HCT116 (cell line): ENCODE data around the gene RS1. TPM values are rescaled to one million over a fixed set of nuclear protein-coding genes. Genes with fewer than 3 reads are reported as not detected.

Experiments
- ATAC-seq: fragments of 200-7000 bp; cut with Tn5 transposase; 2 replicates; pipeline ENCODE4 v1.9.1; 2020; ENCODE audit warnings: mild to moderate bottlenecking, moderate library complexity
- BruUV-seq: library from RNA; stranded (reverse); fragments of 400-500 nt; replicated peaks from 2 replicates; lab custom pipeline; 2021; lab: Mats Ljungman, UMichigan
- CTCF ChIA-PET: fragments of 300-600 bp; sonication (Branson Sonifier 250); formaldehyde crosslinking; loops from one replicate; lab custom pipeline; 2021; ENCODE audit warnings: antibody characterized with exemption; lab: Charles Lee
- POLR2A ChIA-PET: fragments of 300-600, 350-600 bp; sonication (Branson Sonifier 250); formaldehyde crosslinking; loops from one replicate; lab custom pipeline; 2021; ENCODE audit warnings: antibody characterized with exemption; lab: Charles Lee
- RAD21 ChIA-PET, 2 experiments: fragments of 300-600 bp; sonication (Branson Sonifier 250); formaldehyde crosslinking; loops; one replicate each; lab custom pipeline; 2023; ENCODE audit warnings: low total read pairs in 2 of 2; ENCODE audit not compliant: uncharacterized antibody in 2 of 2, unreplicated experiment in 2 of 2, low non-redundant PET in 1 of 2; lab: Charles Lee
- DNase-seq: peaks from one replicate; pipeline ENCODE4 v3.0.0-alpha.2; 2010; ENCODE audit warnings: low read depth, low spot score
- H2AFZ ChIP-seq: fragments of 200-600 bp; shearing (Covaris generic), sonication (generic); 2 replicates; pipeline ENCODE4 v1.6.1; 2017; ENCODE audit warnings: low read depth, mixed run types, mixed read lengths, antibody characterized with exemption, low read length; ENCODE audit not compliant: poor library complexity, severe bottlenecking
- H3K27ac ChIP-seq: 2 replicates; pipeline ENCODE4 v1.5.1; 2012; ENCODE audit warnings: low read depth, low read length
- H3K27me3 ChIP-seq: fragments of 200-600 bp; sonication (generic); 2 replicates; pipeline ENCODE4 v1.6.1; 2016; ENCODE audit warnings: mixed run types, low read length, mixed read lengths; ENCODE audit not compliant: insufficient read depth
- H3K36me3 ChIP-seq, 2 experiments: fragments of 200-500 bp in 1 of 2; fragments of 200-600 bp in 1 of 2; sonication (Bioruptor generic) in 1 of 2; sonication (generic) in 1 of 2; 2 replicates each; pipeline versions ENCODE4 v1.5.1 to v1.6.1; 2014 to 2016; ENCODE audit warnings: low read length in 2 of 2, inconsistent platforms in 1 of 2, mixed read lengths in 1 of 2, mixed run types in 1 of 2; ENCODE audit not compliant: insufficient read depth in 2 of 2, control insufficient read depth in 1 of 2
- H3K4me1 ChIP-seq, 2 experiments: fragments of 200-600 bp in 1 of 2; sonication (generic) in 1 of 2; 2 replicates each; pipeline versions ENCODE4 v1.5.1 to v1.6.1; 2012 to 2017; ENCODE audit warnings: low read length in 2 of 2, inconsistent platforms in 1 of 2, mild to moderate bottlenecking in 1 of 2, mixed read lengths in 1 of 2, mixed run types in 1 of 2, moderate library complexity in 1 of 2; ENCODE audit not compliant: insufficient read depth in 2 of 2, control insufficient read depth in 1 of 2
- H3K4me2 ChIP-seq: fragments of 200-600 bp; sonication (generic); 2 replicates; pipeline ENCODE4 v1.6.1; 2017; ENCODE audit warnings: mixed run types, low read length, mixed read lengths
- H3K4me3 ChIP-seq, 2 experiments: fragments of 200-600 bp in 1 of 2; sonication (generic) in 1 of 2; replicated peaks in 1 of 2; 2 replicates each; pipeline ENCODE4 v1.5.1; 2011 to 2016; ENCODE audit warnings: low read length in 2 of 2, control low read depth in 1 of 2, low read depth in 1 of 2, mild to moderate bottlenecking in 1 of 2, mixed read lengths in 1 of 2, mixed run types in 1 of 2
- H3K79me2 ChIP-seq: fragments of 200-600 bp; sonication (generic); 2 replicates; pipeline ENCODE4 v1.6.1; 2017; ENCODE audit warnings: mild to moderate bottlenecking, mixed run types, low read length, moderate library complexity, mixed read lengths; ENCODE audit not compliant: insufficient read depth
- H3K9ac ChIP-seq: fragments of 200-600 bp; sonication (generic); 2 replicates; pipeline ENCODE4 v1.6.1; 2016; ENCODE audit warnings: low read length, mixed read lengths
- H3K9me2 ChIP-seq: fragments of 200-600 bp; sonication (generic), shearing (Covaris generic); 2 replicates; pipeline ENCODE4 v1.6.1; 2017; ENCODE audit warnings: mixed run types, mild to moderate bottlenecking, moderate library complexity; ENCODE audit not compliant: insufficient read depth
- H3K9me3 ChIP-seq, 2 experiments: fragments of 200-500 bp in 1 of 2; fragments of 200-600 bp in 1 of 2; sonication (Bioruptor generic) in 1 of 2; sonication (generic) in 1 of 2; 2 replicates each; pipeline ENCODE4 v1.6.1; 2014 to 2017; ENCODE audit warnings: low read length in 2 of 2, mixed read lengths in 2 of 2, inconsistent platforms in 1 of 2, low read depth in 1 of 2, mild to moderate bottlenecking in 1 of 2, mixed run types in 1 of 2, moderate library complexity in 1 of 2; ENCODE audit not compliant: control insufficient read depth in 1 of 2, insufficient read depth in 1 of 2
- H4K20me1 ChIP-seq: fragments of 200-600 bp; sonication (generic), shearing (Covaris generic); 2 replicates; pipeline ENCODE4 v1.6.1; 2017; ENCODE audit warnings: mixed run types, mild to moderate bottlenecking, moderate library complexity; ENCODE audit not compliant: insufficient read depth
- CBX3 ChIP-seq: IDR thresholded peaks from 2 replicates; pipeline ENCODE4 v1.6.1; 2012; ENCODE audit warnings: low read depth
- CEBPB ChIP-seq: IDR thresholded peaks from 2 replicates; pipeline ENCODE4 v1.6.1; 2012; ENCODE audit warnings: low read depth
- EGR1 ChIP-seq: IDR thresholded peaks from 2 replicates; pipeline ENCODE4 v1.6.1; 2012; ENCODE audit warnings: low read depth
- ELF1 ChIP-seq: IDR thresholded peaks from 2 replicates; pipeline ENCODE4 v1.6.1; 2012; ENCODE audit warnings: low read depth, borderline replicate concordance
- EZH2 ChIP-seq: fragments of 200-600 bp; sonication (generic); IDR thresholded peaks from 2 replicates; pipeline ENCODE4 v1.6.1; 2017; ENCODE audit warnings: antibody characterized with exemption, mixed run types
- FOSL1 ChIP-seq: IDR thresholded peaks from 2 replicates; pipeline ENCODE4 v1.6.1; 2012; ENCODE audit warnings: low read depth
- JUND ChIP-seq: IDR thresholded peaks from 2 replicates; pipeline ENCODE4 v1.6.1; 2012
- MAX ChIP-seq: IDR thresholded peaks from 2 replicates; pipeline ENCODE4 v1.6.1; 2012
- POLR2AphosphoS5 ChIP-seq: IDR thresholded peaks from 2 replicates; pipeline ENCODE4 v1.6.1; 2011; ENCODE audit warnings: mild to moderate bottlenecking, low read depth, low read length, moderate library complexity
- RAD21 ChIP-seq: IDR thresholded peaks from 2 replicates; pipeline ENCODE4 v1.6.1; 2012; ENCODE audit warnings: low read depth, mild to moderate bottlenecking
- SIN3A ChIP-seq: IDR thresholded peaks from 2 replicates; pipeline ENCODE4 v1.6.1; 2012; ENCODE audit warnings: low read depth
- SP1 ChIP-seq: IDR thresholded peaks from 2 replicates; pipeline ENCODE4 v1.6.1; 2012; ENCODE audit warnings: low read depth
- SRF ChIP-seq: IDR thresholded peaks from 2 replicates; pipeline ENCODE4 v1.6.1; 2012; ENCODE audit warnings: low read depth
- TCF7L2 ChIP-seq: IDR thresholded peaks from 2 replicates; pipeline ENCODE4 v1.7.0; 2011; ENCODE audit warnings: borderline replicate concordance, inconsistent platforms; ENCODE audit not compliant: insufficient read depth, insufficient read length; ENCODE audit errors: extremely low read depth
- YY1 ChIP-seq: IDR thresholded peaks from 2 replicates; pipeline ENCODE4 v1.6.1; 2011; ENCODE audit warnings: low read length, low read depth, moderate library complexity, mild to moderate bottlenecking; ENCODE audit not compliant: insufficient replicate concordance; ENCODE audit errors: extremely low read depth
- ZBTB33 ChIP-seq: IDR thresholded peaks from 2 replicates; pipeline ENCODE4 v1.6.1; 2011; ENCODE audit warnings: mild to moderate bottlenecking, low read length, moderate library complexity; ENCODE audit not compliant: insufficient replicate concordance; ENCODE audit errors: extremely low read depth
- ZFX ChIP-seq: fragments of 450-650 bp; IDR thresholded peaks from 2 replicates; pipeline ENCODE4 v1.6.1; 2017
- ZNF274 ChIP-seq: fragments of 200-500 bp; sonication (Bioruptor generic); IDR thresholded peaks from 2 replicates; pipeline ENCODE4 v1.6.1; 2014; ENCODE audit warnings: mild to moderate bottlenecking, low read depth, low read length, inconsistent platforms
- intact Hi-C: fragments of 100-400 bp; cut with micrococcal nuclease; formaldehyde crosslinking; loops from 2 replicates; pipeline ENCODE4 v1.10.0; 2022
- total RNA-seq: library from RNA; stranded (reverse); gene quantifications from one replicate; pipeline ENCODE4 v1.2.1, GENCODE V29; 2021; ENCODE audit not compliant: unreplicated experiment

The RS1 gene
- total RNA-seq, 1 experiment from 2014 or later = not detected

- TF ChIP-seq SIN3A (no peak), RAD21 (no peak), ZBTB33 (no peak), ZNF274 (no peak), MAX (no peak), JUND (no peak)
These were observed 35.6 kb upstream of the RS1 start, which contains the start of gene PPEF1 (continued) for GRCh38 chrX:18707426-18708049.

- intact Hi-C loops = no loop called here
- no peaks in the 10 kb centered on the region for H4K20me1 ChIP-seq
- no peak overlapping the region for H3K27ac ChIP-seq
- no peak overlapping the region for H3K4me2 ChIP-seq
- no peak overlapping the region for H2AFZ ChIP-seq
- no peaks in the 10 kb centered on the region for H3K9me3 ChIP-seq
- H3K9me2 ChIP-seq = no peaks in the 10 kb centered on the region
- ATAC-seq (no peak), DNase-seq (no peak)
- H3K79me2 ChIP-seq = no peaks in the 10 kb centered on the region
- BruUV-seq = no TSS peak
- TF ChIP-seq CBX3 = no peak
- TF ChIP-seq EZH2 = no peak
- TF ChIP-seq JUND = no peak
- no peak for TF ChIP-seq CEBPB
- TF ChIP-seq FOSL1 = no peak
- TF ChIP-seq ELF1 = no peak
- TF ChIP-seq POLR2AphosphoS5 = no peak
- TF ChIP-seq SRF = no peak
- no peak for TF ChIP-seq SIN3A
- no peak for TF ChIP-seq YY1
- no peak for TF ChIP-seq EGR1
- TF ChIP-seq MAX = no peak
- TF ChIP-seq ZFX = no peak
- TF ChIP-seq TCF7L2 = no peak
- no peak for TF ChIP-seq SP1
- H3K27me3 ChIP-seq = no peaks in the 10 kb centered on the region
- no peak overlapping the region for H3K9ac ChIP-seq
- CTCF ChIA-PET = no interaction called here
- H3K4me3 ChIP-seq = no peak overlapping the region
- 0 out of 4 replicates have a peak, but pooled peaks cover 0 to 2% of the 10 kb centered on the region in 2 experiments for H3K4me1 ChIP-seq
- POLR2A ChIA-PET = interaction anchor here (0.8 kb wide), 1 partner anchor 12 kb away, joined by 4 read pairs; no protein-coding TSS in a partner anchor
- RAD21 ChIA-PET = no interaction called here
- H3K36me3 ChIP-seq = no peaks in the 10 kb centered on the region
These were observed 30.7 kb upstream of the RS1 start for GRCh38 chrX:18702362-18703195.
